GM21367 (cell line): ENCODE results near the gene GRID1.

Experiments
- ATAC-seq: cut with Tn5 transposase; IDR thresholded peaks from one replicate; pipeline ENCODE4 v1.9.1; 2021; ENCODE audit not compliant: unreplicated experiment

GRID1 gene

DNA sequence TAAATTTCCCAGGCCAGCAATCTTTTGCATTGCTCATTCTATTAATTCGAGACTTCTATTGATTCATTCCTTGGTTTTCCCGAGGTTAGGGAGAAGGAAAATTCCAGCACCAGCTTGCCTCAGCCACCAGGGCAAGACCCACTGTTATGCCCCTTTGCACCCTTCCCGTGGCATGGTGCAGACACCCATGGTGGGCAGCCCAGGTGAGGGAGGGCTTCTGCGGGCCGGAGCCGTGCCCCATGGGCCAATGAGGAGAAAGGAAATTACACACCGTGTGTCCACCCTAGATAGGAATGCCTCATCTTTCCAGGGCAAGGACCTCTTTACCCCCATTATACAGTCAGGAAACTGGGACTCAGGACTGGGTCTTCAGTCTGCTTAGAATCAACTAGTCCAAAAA, 4.5 kb upstream of the GRID1 start:
- no peak for ATAC-seq

- no peak for ATAC-seq
Observed at GRCh38 chr10:86370006-86370585, 3.5 kb upstream of the GRID1 start.

DNA sequence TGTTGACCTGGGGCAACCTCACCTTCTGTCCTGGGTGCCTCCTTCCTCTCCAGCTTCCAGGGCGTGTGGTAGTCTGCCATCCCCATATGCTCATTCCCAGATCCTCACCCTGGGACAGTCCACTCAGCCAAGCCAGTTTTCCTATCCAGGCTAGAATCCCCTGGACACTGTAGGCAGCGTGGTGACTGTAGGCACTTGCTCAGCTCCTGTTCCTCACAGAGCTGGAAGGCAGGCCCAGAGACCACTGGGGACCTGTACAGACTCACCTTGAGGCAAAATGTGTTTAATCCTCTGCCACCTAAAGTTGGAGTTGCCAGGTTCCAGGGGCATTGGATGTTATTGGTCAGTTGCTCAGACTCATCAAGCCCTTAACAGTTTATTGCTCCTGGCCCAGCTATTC, 2.4 kb upstream of the GRID1 start:
- no peak for ATAC-seq

- ATAC-seq: no peak
Observed at GRCh38 chr10:86368046-86368445, 1.5 kb upstream of the GRID1 start.

DNA sequence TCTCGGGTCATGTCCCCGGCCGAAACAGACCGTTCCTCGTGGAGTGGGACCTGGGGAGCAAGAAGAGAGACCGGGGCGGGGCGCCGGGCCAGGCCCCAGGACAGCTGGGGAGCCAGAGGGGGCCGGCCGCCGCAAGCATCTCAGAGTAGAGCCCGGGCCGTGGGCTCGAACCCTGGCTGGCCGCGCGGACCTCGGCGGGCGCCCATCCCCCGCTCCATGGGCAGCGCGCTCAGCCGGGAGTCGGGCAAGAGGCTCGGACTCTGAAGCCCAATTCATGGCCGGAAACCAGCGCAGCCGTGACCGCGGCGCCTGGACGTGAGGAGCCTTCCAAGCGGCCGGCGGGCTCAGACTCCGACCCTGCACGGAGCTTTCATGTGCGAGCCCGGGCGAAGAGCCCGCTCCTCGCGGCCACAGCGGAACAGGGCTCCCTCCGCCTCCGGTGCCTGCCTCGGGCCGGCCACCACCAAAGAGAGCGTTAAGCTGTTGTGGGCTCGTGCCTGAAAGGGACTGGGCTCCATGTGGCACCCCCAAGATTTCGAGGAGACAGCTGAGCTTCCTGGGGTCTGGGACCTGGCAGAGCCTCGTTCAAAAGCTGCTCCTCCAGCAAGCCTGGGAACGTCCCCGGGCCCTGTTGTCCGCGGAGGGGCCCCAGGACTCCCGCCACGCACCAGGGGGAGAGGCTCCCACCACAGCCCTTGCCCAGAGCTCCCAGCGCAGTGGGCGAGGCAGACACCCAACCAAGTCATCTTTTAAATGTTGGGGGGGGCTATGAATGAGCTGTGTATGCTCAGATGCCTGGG, 757 bp upstream of the GRID1 start:
- ATAC-seq: no peak

GRCh38 chr10:86366902-86367151, 232 bp upstream of the GRID1 start:
- peak; percentile 33 for ATAC-seq

DNA sequence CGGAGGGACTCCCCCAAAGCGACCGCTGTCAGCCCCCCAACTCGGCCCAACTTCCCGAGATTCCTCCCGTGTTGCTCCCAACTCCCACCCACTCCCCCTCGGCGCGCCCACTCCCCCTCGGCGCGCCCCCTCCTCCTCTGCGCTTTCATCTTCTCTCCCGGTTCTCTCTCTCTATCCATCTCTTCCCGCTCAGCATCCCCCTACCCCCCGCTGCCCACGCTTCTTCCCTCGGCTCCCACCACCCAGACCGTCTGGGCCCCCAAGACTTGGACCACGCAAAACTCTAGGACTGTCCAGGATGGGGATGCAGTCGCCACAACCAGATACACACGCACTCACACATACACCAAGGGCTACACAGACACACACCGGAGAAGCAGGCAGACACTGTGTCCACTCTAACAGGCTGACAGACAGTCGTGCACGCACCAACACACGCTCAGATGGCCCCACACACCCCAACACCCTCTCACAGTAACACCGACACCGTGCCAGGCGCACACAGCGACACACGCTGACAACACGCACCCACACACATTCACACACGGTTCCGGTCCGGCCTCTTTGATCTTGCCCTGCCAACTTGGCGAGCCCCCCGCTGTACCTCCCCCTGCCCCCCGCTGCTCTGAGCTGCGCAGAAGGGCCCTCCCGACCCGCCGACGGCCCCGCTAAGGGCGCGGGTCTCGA, 1.1 kb downstream of the GRID1 start:
- no peak for ATAC-seq

DNA sequence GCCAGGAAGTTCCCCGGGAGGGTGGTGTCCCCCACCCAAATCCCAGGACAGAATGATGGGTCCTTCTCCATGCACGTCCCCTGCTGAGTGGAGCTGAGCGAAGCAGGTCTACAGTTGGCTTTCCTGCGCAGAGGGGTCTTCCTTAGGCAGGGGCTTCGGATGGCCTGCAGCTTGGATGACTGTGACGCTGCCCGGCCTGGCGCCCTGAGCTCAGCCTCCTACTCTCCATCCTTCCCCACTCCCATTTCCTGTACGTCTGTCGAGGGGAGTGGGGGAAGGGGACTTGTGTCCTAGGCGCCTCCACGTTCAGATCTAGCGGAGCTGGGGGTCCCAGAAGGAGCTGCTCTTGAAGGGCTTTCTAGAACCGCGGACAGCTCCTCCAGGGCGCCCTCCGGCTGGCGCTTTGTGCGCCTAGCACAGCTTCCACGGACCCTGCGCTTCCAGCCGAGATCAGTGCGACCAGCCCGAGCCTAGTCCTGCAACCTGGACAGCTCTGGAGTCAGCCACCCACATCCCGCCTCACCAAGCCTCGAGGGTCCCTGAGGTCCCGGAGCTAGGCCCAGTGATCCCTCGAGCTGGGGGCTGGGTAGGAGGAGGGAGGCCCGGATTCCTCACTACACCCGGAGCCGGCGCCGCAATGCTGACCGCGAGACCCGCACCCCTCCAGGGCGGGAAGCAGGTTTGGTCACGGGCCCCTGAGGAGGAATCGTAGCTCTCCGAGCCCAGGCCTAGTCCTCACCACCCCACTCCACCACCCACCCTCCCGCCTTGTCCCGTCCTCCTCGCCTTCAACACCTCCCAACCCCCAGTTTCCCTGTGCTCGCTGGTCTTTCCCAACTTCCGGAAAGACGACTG, 1.9 kb downstream of the GRID1 start:
- ATAC-seq: no peak

DNA sequence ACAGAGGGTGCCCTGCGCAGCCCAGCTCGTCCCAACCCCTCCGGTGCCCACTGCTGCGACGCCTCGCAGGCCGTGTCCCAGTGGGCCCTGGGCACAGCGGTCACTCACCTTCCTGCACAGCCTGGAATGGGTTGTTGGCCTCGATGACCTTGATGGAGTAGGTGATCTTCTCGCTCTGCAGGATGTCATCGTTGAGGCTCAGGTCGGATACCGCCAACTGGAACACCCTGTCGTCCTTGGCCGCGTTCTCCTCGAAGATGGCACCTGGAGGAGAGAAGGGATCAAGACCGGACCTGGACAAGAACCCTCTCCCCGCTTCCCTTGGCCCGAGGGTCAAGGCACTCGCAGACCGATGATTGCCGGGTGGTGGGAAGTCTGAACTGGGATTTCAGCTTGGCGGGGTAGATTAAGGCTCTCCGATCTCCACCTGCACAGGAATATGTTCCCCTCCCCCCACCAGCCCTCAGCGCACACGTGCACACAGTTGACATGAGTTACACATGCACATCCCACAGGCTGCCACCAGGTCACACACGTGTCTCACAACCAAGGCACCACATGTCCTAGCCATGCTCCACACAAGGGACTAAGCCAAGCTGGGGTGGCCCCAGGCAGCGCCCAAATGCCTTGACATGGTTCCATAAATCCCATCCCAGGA, 2.6 kb downstream of the GRID1 start:
- no peak for ATAC-seq

DNA sequence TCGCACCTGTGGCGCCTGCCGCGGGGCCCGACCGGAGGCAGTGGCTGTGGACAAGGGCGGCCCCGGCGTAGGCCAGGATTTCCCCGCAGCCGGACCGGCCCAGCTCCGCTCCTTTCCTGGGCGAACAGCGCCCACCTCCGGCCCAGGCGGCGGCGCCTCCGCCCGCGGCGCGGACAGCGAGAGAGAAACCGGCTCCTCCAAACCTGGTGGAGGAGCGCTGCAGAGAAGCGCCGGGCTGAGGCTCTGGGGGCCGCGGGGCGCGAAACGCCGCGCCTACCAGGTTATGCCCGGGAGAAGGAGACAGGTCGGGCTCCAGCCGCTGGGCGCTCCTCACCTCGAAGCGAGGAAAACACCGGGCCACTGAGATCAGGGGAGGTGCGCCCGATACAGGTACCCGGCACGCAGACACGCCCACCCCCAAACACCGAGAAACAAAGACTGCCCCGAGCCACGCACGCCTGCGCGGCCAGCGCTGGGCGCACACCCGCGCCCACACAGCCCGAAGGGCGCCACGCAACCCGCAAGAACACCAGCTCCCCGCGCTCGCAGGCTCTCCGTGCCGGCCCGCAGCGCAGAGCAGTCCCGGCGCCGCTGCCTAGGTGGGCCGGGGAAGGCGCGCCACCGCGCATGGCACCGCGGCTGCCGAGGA, 3.3 kb downstream of the GRID1 start:
- no peak for ATAC-seq

DNA sequence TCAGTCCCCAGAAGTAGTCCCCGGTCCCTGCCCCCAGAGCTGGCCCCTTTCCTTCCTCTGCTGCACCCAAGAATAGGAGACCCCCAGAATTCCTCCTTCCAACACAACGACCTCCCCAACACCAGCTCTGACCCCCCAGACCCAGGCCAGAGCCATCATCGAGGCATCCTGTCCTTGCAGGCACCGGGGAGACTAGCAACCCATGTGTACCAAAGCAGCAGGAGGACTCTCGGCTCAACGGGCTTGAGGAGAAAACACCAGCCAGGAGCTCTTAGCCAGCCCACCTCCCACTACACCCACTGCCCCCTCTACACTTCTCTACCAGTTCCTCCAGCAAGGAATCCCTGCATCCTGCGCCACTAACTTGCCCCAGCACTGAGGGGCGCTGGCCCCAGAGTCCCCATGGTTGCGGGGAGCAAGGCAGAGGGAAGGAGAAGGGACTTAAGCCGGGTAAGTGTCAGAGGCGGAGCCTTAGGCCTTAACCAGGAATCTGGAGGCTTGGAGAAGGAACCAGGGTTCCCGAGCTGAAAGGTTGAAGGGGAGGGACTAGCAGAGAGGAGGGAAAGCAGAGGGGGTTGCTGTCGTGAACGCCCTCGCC, 3.9 kb downstream of the GRID1 start:
- no peak for ATAC-seq

DNA sequence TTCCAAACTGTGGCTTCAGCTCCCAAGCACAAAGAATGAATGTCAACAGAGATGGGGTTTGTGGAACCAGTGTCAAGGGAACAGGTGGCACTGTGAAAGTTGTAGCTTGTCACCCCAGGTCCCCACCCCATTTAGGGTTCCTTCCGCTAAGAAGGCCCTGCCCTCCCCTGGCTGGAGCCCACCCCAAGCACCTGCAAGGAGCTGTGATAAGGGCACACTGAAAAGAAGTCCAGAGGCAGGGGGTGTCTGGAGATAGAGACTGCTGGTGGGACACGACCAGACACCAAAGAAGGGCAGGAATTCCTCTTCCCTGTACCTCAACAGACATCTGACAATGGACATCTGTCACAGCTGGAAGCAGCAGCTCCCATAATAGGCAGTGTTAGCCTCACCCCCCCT, 4.5 kb downstream of the GRID1 start:
- ATAC-seq: no peak

GRCh38 chr10:86361156-86362128, 5.2 kb downstream of the GRID1 start:
- no peak for ATAC-seq

DNA sequence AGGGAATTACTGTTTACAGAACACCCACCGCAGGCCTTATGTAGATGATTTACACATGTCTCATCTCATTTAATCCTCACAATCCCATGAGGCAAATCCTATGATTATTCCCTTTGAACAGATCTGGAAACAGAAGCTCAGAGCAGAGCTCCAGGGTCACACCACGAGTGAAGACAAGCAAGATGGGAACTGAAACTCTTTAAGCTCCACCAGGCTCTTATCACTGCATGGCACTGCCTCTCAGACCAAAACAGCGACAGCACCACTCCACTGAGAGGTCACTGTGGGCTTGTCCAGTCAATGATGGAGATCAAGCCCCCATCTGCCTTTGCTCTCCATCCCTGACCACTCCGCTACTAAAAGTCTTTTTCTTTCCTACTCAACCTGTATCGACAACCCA, 5.9 kb downstream of the GRID1 start:
- ATAC-seq: no peak

GRCh38 chr10:86359954-86360353, 6.6 kb downstream of the GRID1 start:
- ATAC-seq: no peak

DNA sequence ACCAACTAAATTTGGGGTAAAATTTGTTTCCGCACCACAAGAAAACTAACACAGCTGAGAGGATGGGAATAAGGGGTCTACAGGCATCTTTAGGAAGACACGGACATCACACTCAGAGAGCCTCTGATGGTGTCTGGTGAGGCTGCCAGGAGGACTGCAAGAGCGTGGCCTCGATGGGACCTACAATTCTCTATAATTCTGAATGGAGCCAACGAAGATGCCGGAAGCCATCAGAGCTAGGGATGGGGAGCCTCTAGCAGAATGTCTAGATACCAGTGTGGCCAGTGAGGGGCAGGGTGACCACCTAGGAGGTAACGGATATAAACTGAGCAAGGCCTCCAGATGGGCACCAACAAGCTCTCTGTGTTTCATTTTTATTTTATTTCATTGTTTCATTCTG, 7.5 kb downstream of the GRID1 start:
- ATAC-seq: no peak

GRCh38 chr10:86357676-86358075, 8.9 kb downstream of the GRID1 start:
- no peak for ATAC-seq

DNA sequence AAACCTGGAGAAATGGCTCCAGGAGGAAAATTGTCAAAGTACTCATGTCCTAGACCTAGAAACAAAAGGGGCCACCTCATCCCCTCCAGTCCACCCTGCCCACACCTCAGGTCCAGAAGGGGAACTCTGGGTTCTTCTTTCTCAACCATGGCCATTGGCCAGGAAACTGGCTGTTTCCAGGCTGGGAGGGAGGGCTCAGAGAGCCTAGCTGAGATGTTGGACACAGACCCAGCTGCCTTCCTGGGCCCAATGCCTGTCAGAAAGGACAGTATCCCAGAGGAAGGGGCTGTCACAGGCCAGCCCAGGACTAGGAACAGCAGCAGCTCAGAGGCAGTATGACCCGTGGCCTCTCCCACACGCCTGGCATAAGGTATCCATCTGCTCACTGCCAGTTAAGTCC, 9.6 kb downstream of the GRID1 start:
- ATAC-seq: no peak

DNA sequence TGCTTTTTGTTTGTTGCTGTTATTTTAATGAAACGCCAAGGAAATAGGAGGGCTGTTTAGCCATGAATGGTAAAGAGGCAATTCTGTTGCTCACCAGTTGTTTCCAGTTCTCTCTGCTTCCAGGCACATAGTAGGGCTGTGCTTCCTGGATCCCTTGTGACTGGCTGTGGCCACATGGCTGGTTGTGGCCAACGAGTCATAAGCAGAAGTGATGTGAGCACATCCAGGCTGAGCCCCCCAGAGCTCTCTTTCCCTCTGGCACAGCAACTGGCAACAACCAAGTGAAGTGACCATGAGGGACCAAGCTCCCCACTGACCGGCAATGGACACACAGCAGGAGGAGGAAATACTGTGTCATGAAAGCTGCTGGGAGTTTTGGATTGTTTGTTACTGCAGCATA, 10.3 kb downstream of the GRID1 start:
- ATAC-seq: no peak
